Endodermal cell (in vitro differentiated cells): ENCODE measurements around the gene GRPEL2. TPM values are rescaled to one million over a fixed set of nuclear protein-coding genes. Genes with fewer than 3 reads are reported as not detected.

Source experiments
- DNase-seq: peaks from one replicate; pipeline ENCODE4 v3.0.0-alpha.2; 2017
- H3K27ac ChIP-seq: 2 replicates; pipeline ENCODE4 v1.5.1; 2013; ENCODE audit warnings: mild to moderate bottlenecking, low read depth, low read length, moderate library complexity
- H3K27me3 ChIP-seq: 2 replicates; pipeline ENCODE4 v1.6.1; 2013; ENCODE audit warnings: mild to moderate bottlenecking, low read length, moderate library complexity; ENCODE audit not compliant: insufficient read depth, control insufficient read depth, poor library complexity, severe bottlenecking
- H3K36me3 ChIP-seq: 2 replicates; pipeline ENCODE4 v1.7.0; 2013; ENCODE audit warnings: mild to moderate bottlenecking, low read length, moderate library complexity; ENCODE audit not compliant: control insufficient read depth, insufficient read depth
- H3K4me1 ChIP-seq: one replicate; pipeline ENCODE4 v1.7.0; 2013; ENCODE audit warnings: low read length; ENCODE audit not compliant: control insufficient read depth, insufficient read depth
- H3K4me3 ChIP-seq: 2 replicates; pipeline ENCODE4 v1.5.1; 2013; ENCODE audit warnings: mild to moderate bottlenecking, low read length, moderate library complexity
- H3K9ac ChIP-seq: 2 replicates; pipeline ENCODE4 v1.6.1; 2013; ENCODE audit warnings: mild to moderate bottlenecking, low read length, moderate library complexity; ENCODE audit not compliant: poor library complexity, severe bottlenecking; ENCODE audit errors: extremely low read depth
- H3K9me3 ChIP-seq: 2 replicates; pipeline ENCODE4 v1.6.1; 2013; ENCODE audit warnings: mild to moderate bottlenecking, low read length, moderate library complexity; ENCODE audit not compliant: control insufficient read depth
- H3K27ac Mint-ChIP-seq: 2 replicates; pipeline ENCODE4 v1.8.0; 2020; ENCODE audit warnings: mixed read lengths
- H3K27me3 Mint-ChIP-seq: 2 replicates; pipeline ENCODE4 v1.8.0; 2021; ENCODE audit warnings: mild to moderate bottlenecking, mixed read lengths; ENCODE audit not compliant: insufficient read depth
- H3K36me3 Mint-ChIP-seq: 2 replicates; pipeline ENCODE4 v1.8.0; 2020; ENCODE audit warnings: low read depth, mixed read lengths
- H3K4me1 Mint-ChIP-seq: 2 replicates; pipeline ENCODE4 v1.8.0; 2020; ENCODE audit warnings: mixed read lengths
- H3K4me3 Mint-ChIP-seq: 2 replicates; pipeline ENCODE4 v1.8.0; 2020; ENCODE audit warnings: mild to moderate bottlenecking, moderate library complexity, mixed read lengths
- H3K9me3 Mint-ChIP-seq: 2 replicates; pipeline ENCODE4 v1.8.0; 2020; ENCODE audit warnings: mild to moderate bottlenecking, mixed read lengths
- WGBS, 2 experiments: methylation state at CpG; one replicate each; pipeline versions ENCODE4 v1.1.5 to v1.1.7; 2013; ENCODE audit warnings: missing lambda C conversion rate in 2 of 2, mixed read lengths in 1 of 2; ENCODE audit not compliant: insufficient coverage in 1 of 2, insufficient read length in 1 of 2; 5-methylcytosine and 5-hydroxymethylcytosine counted together
- total RNA-seq, 2 donors: library from RNA; stranded (reverse); fragmentation: NEBNext Ultra II Directional in 1 of 2; extraction: Animal tissue kit (Norgen Biotek cat#: 25700) in 1 of 2; gene quantifications; 2 replicates in 1 of 2; 3 replicates in 1 of 2; pipeline ENCODE4 v1.2.1, GENCODE V29; 2021
- TF ChIP-seq, protein P1 (sequence below): fragments of 200-600 bp; sonication (generic); conservative IDR thresholded peaks from 2 replicates; pipeline ENCODE4 v1.5.0; 2021; ENCODE audit warnings: antibody characterized with exemption, mild to moderate bottlenecking

GRPEL2 gene
- total RNA-seq, 2 donors from 2014 or later: 26.2 to 31.6 TPM

GRCh38 chr5:149371296-149371962, 26.1 kb downstream of the GRPEL2 start:
- Mint-ChIP-seq H3K4me3 (no peak overlapping the region), H3K36me3 (no peaks in the 10 kb centered on the region), H3K9me3 (no peaks in the 10 kb centered on the region), H3K27ac (no peak overlapping the region), H3K27me3 (no peaks in the 10 kb centered on the region), H3K4me1 (peaks cover 2% of the 10 kb centered on the region)
- no peak overlapping the region for H3K27ac ChIP-seq
- no peak overlapping the region for H3K9ac ChIP-seq
- H3K36me3 ChIP-seq: no peaks in the 10 kb centered on the region
- WGBS, 2 experiments: 44 to 56% methylated on average over 9 to 12 of the region's 12 CpGs
- no peaks in the 10 kb centered on the region for H3K4me1 ChIP-seq
- H3K27me3 ChIP-seq: no peaks in the 10 kb centered on the region
- DNase-seq: peak; percentile 92
- H3K4me3 ChIP-seq: no peak overlapping the region
- no peaks in the 10 kb centered on the region for H3K9me3 ChIP-seq
- TF ChIP-seq, protein P1, sequence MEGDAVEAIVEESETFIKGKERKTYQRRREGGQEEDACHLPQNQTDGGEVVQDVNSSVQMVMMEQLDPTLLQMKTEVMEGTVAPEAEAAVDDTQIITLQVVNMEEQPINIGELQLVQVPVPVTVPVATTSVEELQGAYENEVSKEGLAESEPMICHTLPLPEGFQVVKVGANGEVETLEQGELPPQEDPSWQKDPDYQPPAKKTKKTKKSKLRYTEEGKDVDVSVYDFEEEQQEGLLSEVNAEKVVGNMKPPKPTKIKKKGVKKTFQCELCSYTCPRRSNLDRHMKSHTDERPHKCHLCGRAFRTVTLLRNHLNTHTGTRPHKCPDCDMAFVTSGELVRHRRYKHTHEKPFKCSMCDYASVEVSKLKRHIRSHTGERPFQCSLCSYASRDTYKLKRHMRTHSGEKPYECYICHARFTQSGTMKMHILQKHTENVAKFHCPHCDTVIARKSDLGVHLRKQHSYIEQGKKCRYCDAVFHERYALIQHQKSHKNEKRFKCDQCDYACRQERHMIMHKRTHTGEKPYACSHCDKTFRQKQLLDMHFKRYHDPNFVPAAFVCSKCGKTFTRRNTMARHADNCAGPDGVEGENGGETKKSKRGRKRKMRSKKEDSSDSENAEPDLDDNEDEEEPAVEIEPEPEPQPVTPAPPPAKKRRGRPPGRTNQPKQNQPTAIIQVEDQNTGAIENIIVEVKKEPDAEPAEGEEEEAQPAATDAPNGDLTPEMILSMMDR: peak; percentile 88

- Histone ChIP-seq H3K9me3 (no peaks in the 10 kb centered on the region), H3K36me3 (no peaks in the 10 kb centered on the region), H3K27me3 (no peaks in the 10 kb centered on the region), H3K4me1 (no peaks in the 10 kb centered on the region), H3K9ac (no peak overlapping the region), H3K27ac (no peak overlapping the region), H3K4me3 (no peak overlapping the region)
- Mint-ChIP-seq H3K27ac (no peak overlapping the region), H3K9me3 (no peaks in the 10 kb centered on the region), H3K4me1 (peaks cover 2% of the 10 kb centered on the region), H3K36me3 (no peaks in the 10 kb centered on the region), H3K27me3 (no peaks in the 10 kb centered on the region), H3K4me3 (no peak overlapping the region)
- peak; percentile 38 for DNase-seq
- WGBS, 2 experiments: 88 to 91% methylated on average over 2 to 4 of the region's 4 CpGs
- TF ChIP-seq, protein P1: no peak
Observed at GRCh38 chr5:149372076-149372795, 26.9 kb downstream of the GRPEL2 start.

- TF ChIP-seq, protein P1: no peak
- H3K27ac ChIP-seq: no peak overlapping the region
- no peaks in the 10 kb centered on the region for H3K9me3 Mint-ChIP-seq
- peaks cover 2% of the 10 kb centered on the region for H3K4me1 Mint-ChIP-seq
- no peaks in the 10 kb centered on the region for H3K36me3 ChIP-seq
- no peak overlapping the region for H3K9ac ChIP-seq
- H3K9me3 ChIP-seq: no peaks in the 10 kb centered on the region
- no peaks in the 10 kb centered on the region for H3K4me1 ChIP-seq
- H3K27me3 Mint-ChIP-seq: no peaks in the 10 kb centered on the region
- H3K4me3 Mint-ChIP-seq: no peak overlapping the region
- peak; percentile 27 for DNase-seq
- H3K4me3 ChIP-seq: no peak overlapping the region
- H3K36me3 Mint-ChIP-seq: no peaks in the 10 kb centered on the region
- WGBS, 2 experiments: 87 to 94% methylated on average over 3 of the region's 3 CpGs
- H3K27me3 ChIP-seq: no peaks in the 10 kb centered on the region
- H3K27ac Mint-ChIP-seq: no peak overlapping the region
Observed at GRCh38 chr5:149372932-149373331, 27.6 kb downstream of the GRPEL2 start.
